Fibroblast of gingiva (primary cell): ENCODE results near the gene OR6N1.

Experiments
- DNase-seq: peaks from one replicate; pipeline ENCODE4 v3.0.0-alpha.2; 2011; ENCODE audit warnings: low read depth

The OR6N1 gene

DNA sequence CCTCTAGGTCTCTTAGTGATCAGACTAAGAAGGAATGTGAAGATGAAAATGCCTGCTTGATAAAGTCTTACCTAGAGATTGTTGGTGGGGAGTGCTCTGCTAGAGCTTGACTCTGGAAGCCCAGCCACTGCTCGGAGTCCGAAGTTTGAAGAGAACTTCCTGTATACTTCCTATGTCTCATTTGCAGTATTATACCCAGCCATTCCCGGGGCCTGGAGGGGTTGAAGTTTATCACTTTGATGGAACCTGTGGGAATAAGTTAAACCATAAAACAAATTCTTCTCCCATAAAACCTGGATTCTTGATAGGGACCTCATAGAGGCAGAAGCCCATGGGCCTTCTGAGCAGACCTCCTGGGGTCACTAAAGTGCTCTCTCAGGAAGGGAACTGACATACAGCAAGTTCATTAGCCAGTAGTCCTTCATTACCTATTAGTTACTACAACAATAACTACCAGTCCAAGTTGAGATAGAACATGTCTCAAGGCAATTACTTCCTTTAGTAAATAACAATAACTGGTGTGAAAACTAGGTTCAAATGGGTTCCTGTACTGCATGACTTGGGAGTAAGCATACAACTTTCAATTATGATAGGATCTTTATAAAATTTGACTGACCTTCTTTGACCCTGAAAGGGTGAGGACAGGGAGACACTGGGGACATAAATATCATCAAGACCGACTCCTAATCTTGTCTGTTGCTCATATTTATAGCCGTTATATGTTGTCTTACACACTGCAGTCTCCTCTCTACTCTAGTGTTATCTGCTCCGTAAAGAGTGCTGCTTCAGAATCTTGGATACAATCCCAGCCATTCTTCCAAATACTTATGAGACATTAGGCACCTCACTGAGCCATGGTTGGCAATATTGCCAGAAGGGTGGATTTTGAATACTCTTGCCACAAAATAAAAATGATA, at the start of gene OR6N1:
Gene OR6N1, minus strand, starts transcription at position 246 of the 917 bp plus-strand sequence. CDS start 5,513 bp downstream, outside the sequence.
- DNase-seq: no peak

GRCh38 chr1:158821723-158822122, 49.7 kb upstream of the OR6N1 start:
- DNase-seq: no peak

DNA sequence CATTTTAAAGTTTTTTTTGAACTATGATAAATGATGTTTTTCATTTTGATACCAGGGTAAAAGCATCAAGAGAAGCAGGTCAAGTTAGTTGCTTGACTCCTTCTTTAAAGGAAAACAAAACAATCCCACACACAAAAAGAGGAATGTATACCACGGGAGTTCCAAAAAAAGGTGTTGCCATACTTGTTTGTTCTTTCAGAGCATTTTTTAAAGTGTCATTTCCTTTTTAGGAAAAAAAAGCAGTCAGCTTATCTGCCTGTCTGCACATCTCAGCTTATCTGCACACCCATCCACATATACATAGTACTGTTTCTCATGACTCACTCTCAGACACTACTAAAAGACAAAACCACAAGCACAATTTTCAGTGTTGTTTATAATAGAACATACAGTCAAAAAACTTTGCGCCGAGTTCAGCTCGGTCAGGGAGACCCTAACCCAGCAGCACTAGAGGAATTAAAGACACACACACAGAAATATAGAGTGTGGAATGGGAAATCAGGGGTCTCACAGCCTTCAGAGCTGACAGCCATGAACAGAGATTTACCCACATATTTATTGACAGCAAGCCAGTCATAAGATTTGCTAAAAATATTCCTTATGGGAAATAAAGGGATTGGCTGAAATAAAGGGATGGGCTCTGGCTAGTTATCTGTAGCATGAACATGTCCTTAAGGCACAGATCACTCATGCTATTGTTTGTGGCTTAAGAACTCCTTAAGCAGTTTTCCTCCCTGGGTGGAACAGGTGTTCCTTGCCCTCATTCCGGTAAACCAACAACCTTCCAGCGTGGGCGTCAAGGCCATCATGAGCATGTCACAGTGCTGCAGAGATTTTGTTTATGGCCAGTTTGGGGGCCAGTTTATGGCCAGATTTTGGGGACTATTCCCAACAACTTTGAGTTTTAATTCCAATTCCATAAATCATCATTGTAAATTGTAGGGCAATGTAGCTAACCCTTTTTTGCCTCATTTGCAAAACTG, 47.8 kb upstream of the OR6N1 start:
- no peak for DNase-seq

GRCh38 chr1:158818975-158819431, 47.0 kb upstream of the OR6N1 start:
- no peak for DNase-seq

DNA sequence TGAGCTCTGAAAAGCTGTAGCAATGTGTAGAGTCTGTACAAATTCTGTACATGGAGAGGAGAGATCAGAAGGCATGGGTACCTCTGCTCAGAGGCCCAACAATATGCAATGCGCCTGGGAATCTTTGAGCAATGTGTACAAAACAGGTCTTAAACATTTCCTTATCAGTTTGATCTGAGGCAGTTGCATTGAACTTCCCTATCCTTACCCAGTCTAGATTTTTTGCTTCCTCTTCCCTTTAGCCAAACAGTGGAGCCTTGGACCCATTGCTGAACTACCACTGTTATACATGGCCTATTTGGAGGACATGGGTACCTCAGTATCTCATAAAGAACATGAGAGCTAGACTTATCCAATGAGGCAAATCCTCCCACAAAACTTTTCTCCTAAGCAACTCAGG, 46.6 kb upstream of the OR6N1 start:
- no peak for DNase-seq

DNA sequence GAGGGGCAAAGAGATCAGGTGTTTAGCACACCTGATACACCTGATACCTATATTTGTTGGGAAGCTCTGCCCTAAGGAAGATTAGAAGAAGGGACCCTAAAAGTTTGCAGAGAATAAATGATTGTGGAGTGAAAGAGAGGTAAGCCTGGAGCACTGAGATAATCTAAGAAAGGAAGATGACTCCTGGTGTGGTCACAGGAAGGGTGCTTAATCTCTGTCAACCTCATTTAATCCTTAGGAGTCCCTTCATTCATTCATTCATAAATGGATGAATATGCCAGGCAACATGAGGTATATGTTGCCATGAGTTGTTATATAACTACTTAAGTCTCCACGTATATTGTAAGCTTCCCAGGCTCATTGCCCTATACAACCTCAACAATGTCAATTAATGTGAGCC, 43.0 kb upstream of the OR6N1 start:
- no peak for DNase-seq

GRCh38 chr1:158813164-158813563, 41.2 kb upstream of the OR6N1 start:
- DNase-seq: no peak

DNA sequence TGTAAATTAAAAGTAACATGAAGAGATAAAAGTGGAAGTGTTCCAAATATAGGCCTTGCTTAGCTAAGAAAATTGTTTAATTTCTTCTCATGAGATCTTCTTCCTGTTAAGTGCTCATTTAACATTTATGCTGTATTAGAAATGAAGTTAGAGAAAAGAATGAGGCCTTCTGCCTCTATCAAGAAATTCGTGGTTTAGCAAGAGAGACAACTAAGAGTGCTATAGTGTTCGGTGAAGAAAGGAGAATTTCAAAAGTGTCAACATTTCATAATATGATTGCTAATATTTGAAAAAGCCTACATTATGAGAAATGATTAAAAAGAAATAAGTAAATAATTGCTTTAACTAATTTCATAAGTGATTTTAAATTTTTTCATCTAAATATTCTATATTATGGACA, 40.3 kb upstream of the OR6N1 start:
- DNase-seq: no peak

DNA sequence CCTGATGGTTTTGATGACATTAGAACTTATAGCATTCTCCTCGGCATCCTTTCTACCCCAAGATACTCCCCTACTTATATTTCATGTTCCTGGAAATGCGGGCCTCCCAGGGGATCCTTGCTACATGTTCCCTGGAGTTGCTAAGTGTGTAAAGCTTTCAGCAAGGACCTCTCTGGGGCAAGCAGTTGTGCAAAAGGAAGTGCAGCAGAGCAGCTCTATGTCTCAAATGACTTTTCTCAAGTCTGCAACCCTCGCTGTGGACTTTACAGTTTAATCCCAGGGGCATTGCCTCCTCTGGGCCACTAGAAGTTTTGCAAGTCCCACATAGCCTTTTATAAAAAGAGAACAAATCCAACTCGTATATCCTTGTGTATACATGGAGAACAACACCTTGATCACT, 38.3 kb upstream of the OR6N1 start:
- no peak for DNase-seq

DNA sequence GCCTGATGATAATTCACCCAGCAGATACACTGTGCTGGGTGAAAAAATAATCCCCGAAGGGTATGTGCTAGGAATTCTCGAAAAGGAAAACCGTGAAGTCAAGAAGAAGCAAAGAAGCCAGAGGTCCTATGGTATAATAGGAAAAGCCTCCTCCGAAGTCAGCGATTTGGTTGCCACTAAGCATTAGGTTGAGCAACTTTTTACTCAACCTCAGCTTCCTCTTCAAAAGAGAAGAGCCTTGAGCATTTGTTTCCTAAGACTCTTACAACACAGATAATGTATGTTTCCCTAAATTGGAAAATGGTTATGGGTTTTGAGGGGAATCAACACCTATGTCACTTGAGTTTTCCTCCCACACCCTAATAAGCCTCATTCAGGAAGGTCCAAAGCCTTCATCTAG, 37.9 kb upstream of the OR6N1 start:
- no peak for DNase-seq

DNA sequence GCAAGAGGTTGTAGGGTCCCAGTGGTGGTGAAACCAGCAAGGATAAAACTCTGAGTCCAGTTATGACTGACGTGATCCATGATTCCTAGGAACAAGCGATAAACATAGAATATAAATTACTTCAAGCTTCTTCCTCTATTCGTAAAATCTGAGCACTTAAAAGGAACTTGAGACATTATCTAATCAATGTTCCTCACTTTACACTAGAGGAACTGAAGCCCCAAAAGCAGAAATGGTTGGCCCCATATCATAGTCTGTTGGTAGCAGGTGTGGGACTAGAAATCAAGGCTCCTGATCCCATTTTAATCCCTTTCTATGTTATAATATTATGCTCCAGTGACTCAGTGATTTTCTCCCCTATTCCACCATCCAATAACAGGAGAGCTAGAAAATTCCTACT, 37.3 kb upstream of the OR6N1 start:
- DNase-seq: no peak

DNA sequence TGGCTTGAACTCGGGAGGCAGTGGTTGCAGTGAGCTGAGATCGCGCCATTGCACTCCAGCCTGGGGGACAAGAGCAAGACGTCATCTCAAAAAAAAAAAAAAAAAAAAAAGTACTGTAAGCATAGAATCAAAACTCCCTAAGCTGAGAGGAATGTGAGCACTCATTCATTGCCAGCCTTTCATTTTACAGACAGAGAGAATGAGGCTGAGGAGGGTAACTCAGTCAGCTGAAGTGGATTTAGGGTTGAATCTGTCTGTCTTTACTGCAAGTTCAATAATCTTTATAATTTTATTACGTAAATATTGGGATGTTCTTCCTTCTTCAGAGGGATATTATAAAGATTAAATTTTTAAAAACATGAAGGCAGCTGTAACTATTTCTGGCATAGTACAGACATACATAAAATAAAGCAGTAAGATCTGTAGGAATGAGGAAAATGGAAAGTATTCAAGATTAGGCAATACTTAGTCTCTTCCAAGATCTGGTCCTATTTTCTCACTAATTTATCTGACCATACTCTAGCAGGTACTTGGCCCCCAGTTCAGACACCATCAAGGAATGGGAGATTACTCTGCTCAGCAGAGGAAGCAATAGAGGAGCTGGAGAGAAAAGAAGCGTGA, 35.0 kb upstream of the OR6N1 start:
- no peak for DNase-seq

GRCh38 chr1:158803678-158804077, 31.7 kb upstream of the OR6N1 start:
- DNase-seq: no peak

DNA sequence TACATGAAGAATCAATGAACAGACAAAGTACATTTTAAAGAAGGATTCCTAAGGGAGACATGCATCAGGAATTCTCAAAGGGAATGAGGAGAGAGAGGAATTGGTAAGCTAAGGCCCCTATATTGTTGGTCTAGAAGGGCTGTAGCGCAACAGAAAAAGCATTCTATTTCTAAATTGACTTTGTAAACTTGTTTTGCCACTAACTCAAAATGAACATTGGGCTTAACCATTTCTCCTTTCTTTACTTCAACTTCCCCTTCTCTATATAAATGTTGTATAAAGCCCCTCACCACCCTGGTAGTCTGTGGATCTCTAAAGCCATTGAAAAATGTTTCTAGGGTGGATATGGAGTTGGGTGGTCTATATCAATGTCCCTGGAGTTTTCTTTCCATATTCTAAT, 29.4 kb upstream of the OR6N1 start:
- no peak for DNase-seq

GRCh38 chr1:158800526-158800925, 28.5 kb upstream of the OR6N1 start:
- no peak for DNase-seq

- DNase-seq: no peak
Observed at GRCh38 chr1:158799689-158800088, 27.7 kb upstream of the OR6N1 start.

DNA sequence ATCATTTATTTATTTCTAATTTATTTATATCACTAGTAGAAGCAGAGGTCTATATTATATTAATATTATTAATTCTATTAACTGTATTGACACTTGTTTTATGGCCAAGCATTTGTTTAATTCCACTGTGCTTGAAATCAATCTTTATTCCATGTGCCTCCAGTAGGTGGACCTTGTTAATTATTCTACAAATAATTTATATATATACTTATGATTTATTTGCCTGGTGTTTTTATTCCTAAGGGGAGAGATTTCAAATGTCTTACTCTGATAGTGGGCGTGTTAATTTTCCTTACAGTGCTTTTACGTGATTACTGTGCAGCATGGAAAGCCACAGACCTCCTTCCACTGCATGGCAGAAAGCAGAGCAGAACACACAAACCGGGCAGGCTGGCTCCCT, 26.5 kb upstream of the OR6N1 start:
- DNase-seq: no peak

DNA sequence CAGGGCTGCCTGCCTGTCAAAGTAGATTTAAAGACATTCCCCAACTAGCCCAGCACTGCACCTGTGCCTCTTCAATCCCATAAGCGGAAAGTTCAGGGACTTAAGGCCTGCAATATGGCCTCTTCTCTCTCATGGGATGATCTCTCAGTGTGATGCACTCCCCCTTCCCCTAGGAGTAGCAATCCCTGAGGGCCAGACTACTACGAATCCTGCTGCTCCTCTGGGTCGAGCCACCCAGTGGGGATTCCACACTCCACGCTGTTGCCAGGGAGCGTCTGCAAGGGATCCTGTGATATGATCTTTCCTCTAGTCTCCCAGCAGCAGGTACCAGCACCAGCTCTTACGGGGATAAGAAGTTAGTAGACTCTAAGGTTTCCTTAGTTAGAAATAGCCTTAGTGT, 22.3 kb upstream of the OR6N1 start:
- DNase-seq: no peak

- DNase-seq: no peak
Observed at GRCh38 chr1:158793604-158794003, 21.6 kb upstream of the OR6N1 start.

GRCh38 chr1:158781104-158781503, 9.1 kb upstream of the OR6N1 start, which contains the start of gene OR6N2:
Gene OR6N2, minus strand, starts transcription at chr1:158781204. Its CDS starts 3,569 bp downstream, at chr1:158777635.
- DNase-seq: no peak

GRCh38 chr1:158754420-158754819, 17.6 kb downstream of the OR6N1 start, which contains the start of gene OR6K6:
Gene OR6K6, plus strand, starts transcription at chr1:158754720. Its CDS starts 168 bp downstream, at chr1:158754888.
- no peak for DNase-seq

- no peak for DNase-seq
Observed at GRCh38 chr1:158752155-158752712, 19.8 kb downstream of the OR6N1 start.
